HepG2 (cell line): Measurements from ENCODE around the gene HHLA2.

ENCODE experiments used
- ASH2L ChIP-seq: fragments of 300-600, 200-600 bp; sonication (generic); IDR thresholded peaks from 2 replicates; pipeline ENCODE4 v1.7.0; 2017; ENCODE audit warnings: low read depth, mild to moderate bottlenecking, moderate library complexity, mixed read lengths, low read length; ENCODE audit not compliant: insufficient read length
- CBX5 ChIP-seq: sonication (generic); formaldehyde crosslinking; IDR thresholded peaks from 2 replicates; pipeline ENCODE4 v1.4.0; 2020; ENCODE audit warnings: missing genetic modification reagents, borderline replicate concordance
- FOXA3 ChIP-seq: IDR thresholded peaks from 2 replicates; pipeline ENCODE4 v1.6.1; 2016; ENCODE audit warnings: missing genetic modification reagents, missing compliant biosample characterization
- KIAA2018 ChIP-seq: sonication (generic); formaldehyde crosslinking; IDR thresholded peaks from 2 replicates; pipeline ENCODE4 v1.5.0; 2020; ENCODE audit warnings: mild to moderate bottlenecking, missing genetic modification reagents, borderline replicate concordance
- NCOR1 ChIP-seq: fragments of 200-600 bp; sonication (generic); IDR thresholded peaks from 2 replicates; pipeline ENCODE4 v1.7.0; 2017; ENCODE audit warnings: antibody characterized with exemption, low read length, borderline replicate concordance
- NFAT5 ChIP-seq: sonication (generic); formaldehyde crosslinking; IDR thresholded peaks from 2 replicates; pipeline ENCODE4 v1.4.0; 2020; ENCODE audit warnings: missing genetic modification reagents
- NR3C1 ChIP-seq: sonication (generic); formaldehyde crosslinking; IDR thresholded peaks from 2 replicates; pipeline ENCODE4 v1.4.0; 2020; ENCODE audit warnings: missing genetic modification reagents
- POLR2AphosphoS5 ChIP-seq: IDR thresholded peaks from 2 replicates; pipeline ENCODE4 v1.6.1; 2012; ENCODE audit warnings: low read depth, low read length
- SMARCE1 ChIP-seq: fragments of 450-650 bp; IDR thresholded peaks from 2 replicates; pipeline ENCODE4 v1.6.1; 2017; ENCODE audit warnings: borderline replicate concordance
- SOX6 ChIP-seq, 2 experiments: fragments of 450-650 bp in 1 of 2; sonication (generic) in 1 of 2; formaldehyde crosslinking in 1 of 2; IDR thresholded peaks; 2 replicates each; pipeline versions ENCODE4 v1.4.0 to v1.6.1; 2017 to 2020; ENCODE audit warnings: antibody characterized with exemption in 1 of 2, mild to moderate bottlenecking in 1 of 2, missing genetic modification reagents in 1 of 2
- ZBTB39 ChIP-seq: sonication (generic); formaldehyde crosslinking; IDR thresholded peaks from 2 replicates; pipeline ENCODE4 v1.5.0; 2020; ENCODE audit warnings: missing genetic modification reagents
- ZNF30 ChIP-seq: sonication (generic); formaldehyde crosslinking; IDR thresholded peaks from 2 replicates; pipeline ENCODE4 v1.5.0; 2020; ENCODE audit warnings: mild to moderate bottlenecking, missing genetic modification reagents
- TF ChIP-seq, protein P1 (sequence below): sonication (generic); formaldehyde crosslinking; IDR thresholded peaks from 2 replicates; pipeline ENCODE4 v1.4.0; 2020; ENCODE audit warnings: mild to moderate bottlenecking, missing genetic modification reagents
- TF ChIP-seq, protein P2 (sequence below), 2 experiments: sonication (generic) in 1 of 2; formaldehyde crosslinking in 1 of 2; IDR thresholded peaks; 2 replicates each; pipeline versions ENCODE4 v1.5.1 to v1.6.1; 2011 to 2020; ENCODE audit warnings: borderline replicate concordance in 1 of 2, low read depth in 1 of 2, low read length in 1 of 2, mild to moderate bottlenecking in 1 of 2, missing genetic modification reagents in 1 of 2, moderate library complexity in 1 of 2

GRCh38 chr3:108315767-108316301, 19.5 kb downstream of the HHLA2 start:
- TF ChIP-seq ZNF30 (CRISPR knock-in tag) (no peak), NCOR1 (no peak), FOXA3 (CRISPR knock-in tag) (no peak), ZBTB39 (no peak), KIAA2018 (CRISPR knock-in tag) (no peak), NR3C1 (CRISPR knock-in tag) (no peak), POLR2AphosphoS5 (no peak), ASH2L (no peak), SOX6 (IDR thresholded peaks at IDR 0.05) (no peak), SOX6 (CRISPR knock-in tag; IDR thresholded peaks at IDR 0.05) (no peak), SMARCE1 (no peak), CBX5 (CRISPR knock-in tag) (no peak), NFAT5 (no peak)
- TF ChIP-seq, protein P1, sequence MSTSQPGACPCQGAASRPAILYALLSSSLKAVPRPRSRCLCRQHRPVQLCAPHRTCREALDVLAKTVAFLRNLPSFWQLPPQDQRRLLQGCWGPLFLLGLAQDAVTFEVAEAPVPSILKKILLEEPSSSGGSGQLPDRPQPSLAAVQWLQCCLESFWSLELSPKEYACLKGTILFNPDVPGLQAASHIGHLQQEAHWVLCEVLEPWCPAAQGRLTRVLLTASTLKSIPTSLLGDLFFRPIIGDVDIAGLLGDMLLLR (CRISPR knock-in tag) = no peak
- TF ChIP-seq, protein P2, sequence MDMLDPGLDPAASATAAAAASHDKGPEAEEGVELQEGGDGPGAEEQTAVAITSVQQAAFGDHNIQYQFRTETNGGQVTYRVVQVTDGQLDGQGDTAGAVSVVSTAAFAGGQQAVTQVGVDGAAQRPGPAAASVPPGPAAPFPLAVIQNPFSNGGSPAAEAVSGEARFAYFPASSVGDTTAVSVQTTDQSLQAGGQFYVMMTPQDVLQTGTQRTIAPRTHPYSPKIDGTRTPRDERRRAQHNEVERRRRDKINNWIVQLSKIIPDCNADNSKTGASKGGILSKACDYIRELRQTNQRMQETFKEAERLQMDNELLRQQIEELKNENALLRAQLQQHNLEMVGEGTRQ (IDR thresholded peaks at IDR 0.05; ENCODE audit: low read depth, low read length) = no peak
- TF ChIP-seq, protein P2 (CRISPR knock-in tag; IDR thresholded peaks at IDR 0.05; ENCODE audit: borderline replicate concordance) = no peak
